Psoas muscle (tissue), 8 donors: ENCODE measurements around the gene HOXA6. TPM values are rescaled to one million over a fixed set of nuclear protein-coding genes. Genes with fewer than 3 reads are reported as not detected.

Experiments used
- ATAC-seq, 4 donors: fragments of 200-7000 bp; cut with Tn5 transposase; one replicate each; pipeline ENCODE4 v1.9.1; 2020; ENCODE audit warnings: moderate library complexity in 3 of 4, mild to moderate bottlenecking in 2 of 4
- DNase-seq, 2 donors: peaks; one replicate each; pipeline ENCODE4 v3.0.0-alpha.2; 2020
- H3K27ac ChIP-seq: fragments of 200-600 bp; one replicate; pipeline ENCODE4 v1.8.0; 2022
- H3K27me3 ChIP-seq, 3 donors: fragments of 200-600 bp in 1 of 3; one replicate each; pipeline versions ENCODE4 v1.6.1 to v1.8.0; 2013 to 2022; ENCODE audit warnings: low read length in 2 of 3, mild to moderate bottlenecking in 2 of 3, moderate library complexity in 1 of 3; ENCODE audit not compliant: insufficient read depth in 3 of 3
- H3K36me3 ChIP-seq, 2 donors: fragments of 200-600 bp in 1 of 2; one replicate each; pipeline versions ENCODE4 v1.6.1 to v1.8.0; 2013 to 2022; ENCODE audit warnings: low read depth in 1 of 2, mild to moderate bottlenecking in 1 of 2, moderate library complexity in 1 of 2; ENCODE audit not compliant: insufficient read depth in 1 of 2
- H3K4me1 ChIP-seq: fragments of 200-600 bp; one replicate; pipeline ENCODE4 v1.8.0; 2022
- H3K4me3 ChIP-seq: fragments of 200-600 bp; one replicate; pipeline ENCODE4 v1.8.0; 2022; ENCODE audit warnings: mild to moderate bottlenecking
- H3K9me3 ChIP-seq: fragments of 200-600 bp; one replicate; pipeline ENCODE4 v1.8.0; 2022
- WGBS, 3 donors: extraction: QIAGEN DNeasy Blood & Tissue Kit; methylation state at CpG; one replicate each; pipeline versions ENCODE4 v1.1.6 to v1.1.7; 2013; 5-methylcytosine and 5-hydroxymethylcytosine counted together
- intact Hi-C, 2 donors: fragments of 100-400 bp; cut with DNase I; formaldehyde crosslinking; loops; one replicate each; pipeline versions ENCODE4 v1.11.0 to v1.14.2; 2022
- polyA plus RNA-seq, 3 donors: library from polyadenylated mRNA; stranded (reverse); fragments of 200-250 nt; gene quantifications; one replicate each; pipeline ENCODE4 v1.2.3, GENCODE V29; 2013
- total RNA-seq, 4 donors: library from RNA; stranded (reverse); fragmentation: NEBNext Ultra II Directional in 2 of 4; extraction: Animal tissue kit (Norgen Biotek cat#: 25700) in 2 of 4; gene quantifications; one replicate each; pipeline versions ENCODE4 v1.2.1 to v1.2.4, GENCODE V29; 2021 to 2023
- TF ChIP-seq, protein P1 (sequence below): fragments of 200-600 bp; IDR thresholded peaks from one replicate; pipeline ENCODE4 v1.8.0; 2022; ENCODE audit warnings: antibody characterized with exemption
- donor health status: healthy with polysubstance abuse.
- donor health status: DM: no; HTN: no; CAD: no; lungs with moderate emphysema.
- donor health status: Bipolar disorder and iron deficiency.
- donor health status: healthy.
- donor health status: DM: yes; HTN: yes; CAD: no.
- donor health status: DM: no; HTN: no; CAD: no.
- donor health status: DM: no; HTN: no; CAD: no.
- donor health status: DM: yes; HTN: yes; CAD: no.

The HOXA6 gene
- total and polyA plus RNA-seq, 7 donors = 0.64 to 3.7 (median 2.9) TPM

DNA sequence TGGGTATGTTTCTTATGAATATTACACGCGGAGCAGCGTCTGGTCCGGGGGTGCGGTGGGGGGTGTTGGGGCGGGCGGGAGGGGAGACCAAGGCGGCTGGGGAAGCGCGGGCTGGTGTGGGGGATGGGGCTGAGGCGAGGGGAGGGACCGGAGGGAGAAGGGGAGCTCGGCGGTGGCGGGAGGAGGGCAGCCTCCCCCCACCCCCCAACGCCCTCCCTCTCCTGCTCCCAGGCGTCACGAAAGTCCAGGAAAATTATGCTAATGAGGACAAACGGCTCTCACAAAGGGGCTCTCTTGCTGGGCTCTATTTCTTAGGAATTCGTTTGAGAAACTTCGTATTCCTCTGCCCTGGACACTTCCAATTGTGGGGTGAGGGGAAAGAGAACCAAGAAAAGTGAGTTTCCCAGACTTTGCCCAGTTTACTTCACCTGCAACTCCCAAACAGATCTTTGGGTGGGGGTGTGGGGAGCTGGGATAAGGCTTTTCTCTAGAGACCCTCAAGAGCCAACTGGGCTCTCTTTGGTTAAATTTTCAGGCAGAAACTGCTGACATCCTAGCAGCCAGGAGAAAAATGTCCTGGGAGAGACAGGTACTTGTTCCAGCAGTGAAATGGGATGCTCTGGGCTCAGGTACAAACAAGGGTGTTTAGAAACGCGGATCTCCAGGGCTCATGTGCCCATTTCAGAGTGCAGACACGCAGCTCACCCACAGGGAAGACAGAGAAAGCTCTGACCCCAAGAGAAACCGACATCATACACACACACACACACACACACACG lies 33.4 kb downstream of the HOXA6 start:
- Histone ChIP-seq H3K9me3 (no peaks in the 10 kb centered on the region), H3K27me3 (no peaks in the 10 kb centered on the region), H3K36me3 (peaks cover 0 to 2% of the 10 kb centered on the region in 2 donors), H3K4me3 (peak overlapping the region; percentile 82), H3K27ac (peak overlapping the region; percentile 92), H3K4me1 (peaks cover 30% of the 10 kb centered on the region)
- intact Hi-C loops = no loop called here
- TF ChIP-seq, protein P1, sequence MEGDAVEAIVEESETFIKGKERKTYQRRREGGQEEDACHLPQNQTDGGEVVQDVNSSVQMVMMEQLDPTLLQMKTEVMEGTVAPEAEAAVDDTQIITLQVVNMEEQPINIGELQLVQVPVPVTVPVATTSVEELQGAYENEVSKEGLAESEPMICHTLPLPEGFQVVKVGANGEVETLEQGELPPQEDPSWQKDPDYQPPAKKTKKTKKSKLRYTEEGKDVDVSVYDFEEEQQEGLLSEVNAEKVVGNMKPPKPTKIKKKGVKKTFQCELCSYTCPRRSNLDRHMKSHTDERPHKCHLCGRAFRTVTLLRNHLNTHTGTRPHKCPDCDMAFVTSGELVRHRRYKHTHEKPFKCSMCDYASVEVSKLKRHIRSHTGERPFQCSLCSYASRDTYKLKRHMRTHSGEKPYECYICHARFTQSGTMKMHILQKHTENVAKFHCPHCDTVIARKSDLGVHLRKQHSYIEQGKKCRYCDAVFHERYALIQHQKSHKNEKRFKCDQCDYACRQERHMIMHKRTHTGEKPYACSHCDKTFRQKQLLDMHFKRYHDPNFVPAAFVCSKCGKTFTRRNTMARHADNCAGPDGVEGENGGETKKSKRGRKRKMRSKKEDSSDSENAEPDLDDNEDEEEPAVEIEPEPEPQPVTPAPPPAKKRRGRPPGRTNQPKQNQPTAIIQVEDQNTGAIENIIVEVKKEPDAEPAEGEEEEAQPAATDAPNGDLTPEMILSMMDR = no peak
- DNase-seq = peak; percentile 67 to 69
- ATAC-seq = peak; percentile 49 to 66 (median 53)
- 16 to 22% (median 21%) methylated on average over 15 to 26 of the region's 26 CpGs for WGBS, 3 donors

DNA sequence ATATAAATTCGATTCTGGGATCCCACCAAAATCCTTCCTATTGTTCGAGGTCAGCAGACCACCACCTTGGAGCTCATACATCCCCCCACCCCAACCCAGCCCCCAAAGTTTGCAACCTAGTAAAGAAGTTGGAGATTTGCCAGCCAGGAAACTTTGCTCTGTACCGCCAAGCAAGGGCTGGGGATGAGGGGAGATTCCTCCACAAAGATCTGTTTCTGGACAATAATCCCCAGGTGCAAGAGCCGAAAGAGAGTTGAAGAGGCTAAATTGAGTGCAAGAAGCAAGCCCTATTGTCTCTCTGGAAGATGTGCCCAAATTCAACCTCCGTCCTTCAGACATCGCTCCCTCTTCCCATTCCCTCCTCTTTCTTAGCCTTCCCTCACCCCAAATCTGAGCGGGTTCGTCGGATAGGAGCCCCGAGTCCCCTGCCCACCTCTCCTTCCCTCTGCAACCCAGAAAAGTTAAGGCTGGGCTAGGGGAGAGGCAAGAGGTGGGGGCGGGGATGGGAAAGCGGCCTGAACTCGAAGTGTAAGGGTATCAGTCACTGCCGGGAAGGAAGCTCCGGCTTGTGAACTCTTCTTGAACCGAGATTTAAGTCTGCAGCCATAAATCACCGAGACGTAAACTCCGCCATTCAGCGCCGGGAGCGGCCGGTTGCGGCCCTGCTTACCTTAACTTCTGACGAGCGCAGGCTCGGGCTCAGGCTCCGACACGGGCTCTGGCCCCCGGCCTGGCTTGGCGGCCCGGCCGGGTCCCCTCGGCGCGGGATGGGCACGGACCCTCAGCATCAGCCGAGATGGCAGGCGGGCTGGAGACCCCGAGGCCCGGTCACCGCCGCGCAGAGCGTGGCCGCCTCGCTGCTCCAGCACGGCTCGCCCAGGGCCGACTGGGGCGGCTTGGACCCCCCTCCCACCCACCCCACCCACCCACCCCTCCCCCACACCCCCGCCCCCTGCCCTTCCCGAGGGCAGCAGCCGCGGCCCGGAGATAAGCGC lies 34.3 kb downstream of the HOXA6 start:
- peaks cover 0 to 2% of the 10 kb centered on the region in 2 donors for H3K36me3 ChIP-seq
- peaks cover 30% of the 10 kb centered on the region for H3K4me1 ChIP-seq
- H3K4me3 ChIP-seq = peak overlapping the region; percentile 82
- no peaks in the 10 kb centered on the region for H3K9me3 ChIP-seq
- intact Hi-C loops = no loop called here
- TF ChIP-seq, protein P1 = no peak
- H3K27me3 ChIP-seq = no peaks in the 10 kb centered on the region
- H3K27ac ChIP-seq = peak overlapping the region; percentile 92
- DNase-seq (peak; percentile 71 to 83), ATAC-seq (peak; percentile 48 to 88 (median 84))
- WGBS, 3 donors = 17 to 32% (median 17%) methylated on average over 32 to 57 of the region's 57 CpGs

DNA sequence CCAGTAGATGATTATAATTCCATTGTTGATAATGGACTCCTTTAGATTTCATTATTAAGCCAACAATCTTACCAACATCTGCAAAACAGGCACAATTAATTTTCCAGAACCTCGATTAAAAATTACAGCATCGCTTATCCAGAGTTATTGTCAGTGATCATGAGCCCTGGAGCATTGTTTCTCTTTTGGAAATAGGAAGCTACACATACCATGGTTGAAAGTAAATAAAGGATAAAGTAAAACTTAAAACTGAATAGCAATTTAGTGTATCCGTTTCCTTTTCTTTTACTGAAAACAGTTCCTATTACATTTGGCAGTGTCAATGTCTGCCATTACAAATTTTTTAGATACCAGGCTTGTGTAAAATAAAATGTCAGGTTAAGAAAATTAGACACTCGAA lies 35.2 kb downstream of the HOXA6 start:
- Histone ChIP-seq H3K4me1 (peaks cover 30% of the 10 kb centered on the region), H3K27ac (peak overlapping the region; percentile 92), H3K9me3 (no peaks in the 10 kb centered on the region), H3K27me3 (no peaks in the 10 kb centered on the region), H3K4me3 (peak overlapping the region; percentile 82), H3K36me3 (peaks cover 0 to 2% of the 10 kb centered on the region in 2 donors)
- TF ChIP-seq, protein P1 = no peak
- no peak for ATAC-seq
- intact Hi-C loops = no loop called here
- WGBS, 3 donors = 43 to 55% (median 44%) methylated on average over 4 of the region's 4 CpGs
- DNase-seq = no peak

DNA sequence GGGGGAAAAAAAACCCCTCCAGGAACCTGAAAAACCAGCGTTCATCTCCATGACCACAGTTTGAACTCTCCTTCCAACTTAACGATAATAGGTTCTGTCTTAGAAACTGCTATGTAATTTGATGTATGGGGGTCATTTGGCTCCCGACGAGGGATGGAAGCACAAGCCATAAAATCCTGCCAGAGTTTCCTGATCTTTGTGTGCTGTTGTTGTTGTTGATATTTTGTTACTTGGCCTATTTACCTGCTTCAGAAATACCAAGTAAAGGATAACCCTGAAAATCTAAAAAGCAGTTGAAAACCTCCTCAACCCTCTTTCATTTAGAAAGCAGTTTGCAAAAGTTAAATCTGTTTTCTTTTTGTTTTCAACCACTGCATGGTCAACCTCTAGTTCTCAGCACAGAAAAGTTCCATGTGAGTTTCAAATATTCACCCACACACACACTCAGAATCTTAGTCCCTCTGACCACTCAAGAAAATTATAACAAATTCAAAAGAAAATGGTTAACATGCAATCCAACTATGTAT lies 35.8 kb downstream of the HOXA6 start:
- Histone ChIP-seq H3K4me1 (peaks cover 34% of the 10 kb centered on the region), H3K9me3 (no peaks in the 10 kb centered on the region), H3K4me3 (no peak overlapping the region), H3K27me3 (no peaks in the 10 kb centered on the region), H3K36me3 (peaks cover 0 to 2% of the 10 kb centered on the region in 2 donors), H3K27ac (peak overlapping the region; percentile 92)
- intact Hi-C loops = no loop called here
- DNase-seq = no peak
- ATAC-seq = no peak
- TF ChIP-seq, protein P1 = no peak
- 22 to 28% (median 26%) methylated on average over 4 of the region's 4 CpGs for WGBS, 3 donors
